GF-D8 (cell line): ENCODE results near the gene NAALADL2.

Experiments used
- DNase-seq: peaks from one replicate; lab custom pipeline; 2025; lab: John Stamatoyannopoulos, UW

Gene NAALADL2

DNA sequence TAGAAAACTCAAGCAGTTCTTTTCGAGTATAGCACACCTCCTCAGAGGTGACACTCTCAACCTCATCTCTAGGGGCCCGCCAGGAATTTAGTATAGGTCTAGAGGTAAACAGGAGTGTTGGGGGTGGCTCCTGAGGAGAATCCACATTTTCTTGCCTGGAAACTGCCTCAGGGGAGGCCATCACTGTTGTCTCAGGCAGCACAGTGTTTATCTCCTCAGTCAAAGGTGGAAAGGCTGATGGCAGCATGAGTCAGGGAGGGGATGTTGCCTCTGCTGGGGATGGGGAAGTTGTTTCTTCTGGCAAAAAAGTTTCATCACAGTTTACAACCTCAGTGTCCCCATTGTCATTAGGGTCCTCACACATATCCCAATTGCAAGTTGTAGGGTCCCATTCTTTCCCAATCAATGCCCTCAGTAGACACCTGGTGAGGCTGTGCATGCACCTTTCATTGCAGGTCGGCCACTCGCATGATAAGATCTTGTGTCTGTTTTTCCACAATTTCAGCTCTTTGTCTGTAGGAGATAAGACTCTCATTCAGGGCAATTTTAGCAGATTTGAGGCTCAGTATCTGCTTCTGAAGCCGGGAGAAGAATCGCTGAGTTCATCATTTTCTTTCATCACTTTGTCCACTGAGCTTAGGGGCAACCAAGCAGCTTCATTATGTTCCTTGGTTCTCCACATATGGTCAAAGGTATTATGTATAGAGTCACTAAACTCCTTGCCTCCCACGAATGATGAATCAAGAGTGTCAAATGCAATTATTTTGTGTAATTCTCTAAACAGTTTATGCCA is 25.8 kb downstream of the NAALADL2 start:
- no peak for DNase-seq

DNA sequence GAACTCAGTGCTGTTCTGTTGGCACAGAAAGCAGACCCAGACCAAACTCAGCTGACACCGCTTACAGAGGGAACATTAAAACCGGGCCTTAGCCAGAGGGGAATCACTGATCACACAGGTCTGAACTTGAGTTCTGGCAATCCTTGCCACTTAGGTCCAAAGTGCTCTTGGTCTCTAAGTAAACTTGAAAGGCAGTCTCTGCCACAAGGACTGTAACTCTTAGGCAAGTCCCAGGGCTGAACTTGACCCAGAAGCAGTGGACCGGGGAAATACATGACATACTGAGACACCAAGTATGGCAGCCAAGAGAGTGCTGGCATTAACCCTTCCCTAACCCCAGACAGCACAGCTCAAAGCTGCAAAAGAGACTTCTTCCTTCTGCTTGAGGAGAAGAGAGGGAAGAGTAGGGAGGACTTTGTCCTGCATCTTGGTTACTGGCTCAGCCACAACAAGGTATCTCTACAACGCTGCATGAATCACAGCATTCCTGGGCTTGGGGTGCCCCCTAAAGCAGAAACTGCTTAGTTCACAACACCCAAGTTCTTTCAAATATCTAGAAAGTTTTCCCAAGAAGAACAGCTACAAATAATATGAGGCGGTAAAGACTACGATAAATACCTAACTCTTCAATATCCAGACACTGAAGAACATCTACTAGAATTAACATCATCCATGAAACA is 32.5 kb downstream of the NAALADL2 start:
- no peak for DNase-seq

GRCh38 chr3:174907027-174907426 is 47.9 kb downstream of the NAALADL2 start:
- DNase-seq, result no peak

GRCh38 chr3:174907628-174908407 is 48.7 kb downstream of the NAALADL2 start:
- DNase-seq, result no peak

DNA sequence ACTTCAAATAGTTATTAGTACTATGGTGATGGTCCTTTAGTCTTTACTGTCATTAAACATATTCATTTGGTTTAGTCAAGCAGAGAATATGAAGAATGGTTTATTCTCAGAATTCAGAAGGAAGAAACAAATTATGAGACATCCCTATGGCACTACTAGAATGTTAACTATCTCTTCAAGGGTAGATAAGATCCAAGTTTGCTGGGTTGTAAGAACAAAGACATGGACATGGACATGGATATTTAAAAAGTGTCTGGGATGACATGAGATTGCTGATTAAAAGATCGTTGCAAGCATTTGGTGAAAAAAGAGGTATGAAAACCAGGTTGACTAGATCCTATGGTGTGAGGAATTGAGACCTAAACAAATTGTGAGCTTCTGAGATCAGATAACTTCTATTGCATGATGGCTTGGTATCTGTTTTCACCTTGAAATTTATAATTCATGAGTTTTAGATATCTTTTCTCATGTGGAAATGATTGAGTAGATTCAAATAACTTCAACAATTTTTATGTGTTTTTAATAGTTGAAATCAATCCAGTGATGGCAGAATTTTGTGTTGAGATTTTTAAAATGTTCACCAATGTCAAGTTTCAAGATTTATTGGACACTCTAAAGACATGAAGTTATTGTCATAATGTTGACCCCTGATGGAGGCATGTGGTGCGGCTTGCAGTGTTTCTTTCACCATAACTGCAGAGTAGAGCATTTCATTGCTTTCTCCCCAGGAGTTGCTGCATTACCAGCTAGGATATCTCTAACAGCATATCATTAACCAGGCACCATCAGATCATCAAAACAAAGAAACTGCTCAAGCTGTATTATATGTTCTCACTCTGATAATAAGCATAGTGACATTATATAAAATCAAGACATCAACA is 72.6 kb downstream of the NAALADL2 start:
- DNase-seq, result no peak

GRCh38 chr3:174936590-174936989 is 77.5 kb downstream of the NAALADL2 start:
- DNase-seq, result no peak

- no peak for DNase-seq
These were observed 78.3 kb downstream of the NAALADL2 start for GRCh38 chr3:174937478-174937877.

DNA sequence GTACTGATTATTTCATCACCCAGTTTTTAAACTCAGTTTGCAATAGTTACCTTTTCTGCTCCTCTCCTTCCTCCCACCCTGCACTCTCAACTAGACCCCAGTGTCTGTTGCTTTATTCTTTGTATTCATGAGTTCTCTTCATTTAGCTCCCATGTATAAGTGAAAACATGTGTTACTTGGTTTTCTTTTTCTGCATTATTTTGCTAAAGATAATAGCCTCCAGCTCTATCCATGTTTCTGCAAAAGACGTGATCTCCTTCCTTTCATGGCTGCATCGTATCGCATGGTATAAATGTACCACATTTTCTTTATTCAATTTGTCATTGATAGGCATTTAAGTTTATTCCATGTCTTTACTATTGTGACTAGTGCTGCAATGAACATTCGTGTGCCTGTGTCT is 79.0 kb downstream of the NAALADL2 start:
- no peak for DNase-seq

DNA sequence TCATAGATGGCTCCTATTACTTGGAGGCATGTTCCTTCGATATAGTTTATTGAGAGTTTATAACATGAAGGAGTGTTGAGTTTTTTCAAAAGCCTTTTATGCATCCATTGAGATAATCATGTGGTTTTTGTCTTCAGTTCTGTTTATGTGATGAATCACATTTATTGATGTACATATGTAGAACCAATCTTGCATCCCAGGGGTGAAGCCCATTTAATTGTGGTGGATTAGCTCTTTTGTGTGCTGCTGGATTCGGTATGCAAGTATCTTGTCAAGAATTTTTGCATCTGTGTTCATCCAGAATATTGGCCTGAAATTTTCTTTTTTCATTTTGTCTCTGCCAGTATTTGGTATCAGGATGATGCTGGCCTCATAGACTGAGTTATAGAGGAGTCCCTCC is 81.0 kb downstream of the NAALADL2 start:
- no peak for DNase-seq

GRCh38 chr3:174945276-174945675 is 86.1 kb downstream of the NAALADL2 start:
- no peak for DNase-seq

DNA sequence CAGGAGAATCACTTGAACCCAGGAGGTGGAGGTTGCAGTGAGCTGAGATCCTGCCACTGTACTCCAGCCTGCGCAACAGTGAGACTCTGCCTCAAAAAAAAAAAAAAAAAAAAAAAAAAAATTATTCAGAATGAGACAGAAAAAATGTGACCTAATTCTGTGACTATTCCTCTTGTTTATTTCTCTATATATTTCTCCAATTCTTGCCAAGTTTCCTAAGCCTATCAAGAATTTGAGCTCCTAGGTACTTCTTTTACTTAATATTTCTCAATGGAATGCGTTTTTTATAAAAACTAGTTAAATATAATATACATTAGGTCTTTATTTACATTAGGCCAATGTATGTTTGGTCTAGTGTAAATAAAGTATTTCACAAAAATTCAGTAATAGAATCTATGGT is 86.8 kb downstream of the NAALADL2 start:
- no peak for DNase-seq

DNA sequence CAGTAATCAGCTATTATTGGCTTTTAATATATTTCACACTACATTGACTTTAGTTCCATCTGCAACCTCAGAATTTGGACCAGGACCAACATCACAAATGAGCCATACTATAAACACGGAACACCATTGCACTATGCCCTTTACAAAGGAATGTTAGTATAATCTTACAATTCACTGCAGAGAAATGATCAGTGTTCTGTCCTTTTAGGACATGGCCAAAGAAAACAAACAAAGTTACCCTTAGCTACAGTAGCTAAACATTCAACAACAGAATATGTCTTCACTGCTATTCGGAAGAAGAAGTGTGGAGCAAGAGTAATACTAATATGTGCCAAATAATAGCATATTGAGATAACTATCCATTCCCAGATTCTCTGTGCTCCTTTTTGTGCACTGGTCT is 90.4 kb downstream of the NAALADL2 start:
- no peak for DNase-seq

GRCh38 chr3:174951034-174951433 is 91.9 kb downstream of the NAALADL2 start:
- no peak for DNase-seq

- DNase-seq, result no peak
These were observed 92.4 kb downstream of the NAALADL2 start for GRCh38 chr3:174951498-174952005.

- DNase-seq, result no peak
These were observed 93.9 kb downstream of the NAALADL2 start for GRCh38 chr3:174953068-174953467.

DNA sequence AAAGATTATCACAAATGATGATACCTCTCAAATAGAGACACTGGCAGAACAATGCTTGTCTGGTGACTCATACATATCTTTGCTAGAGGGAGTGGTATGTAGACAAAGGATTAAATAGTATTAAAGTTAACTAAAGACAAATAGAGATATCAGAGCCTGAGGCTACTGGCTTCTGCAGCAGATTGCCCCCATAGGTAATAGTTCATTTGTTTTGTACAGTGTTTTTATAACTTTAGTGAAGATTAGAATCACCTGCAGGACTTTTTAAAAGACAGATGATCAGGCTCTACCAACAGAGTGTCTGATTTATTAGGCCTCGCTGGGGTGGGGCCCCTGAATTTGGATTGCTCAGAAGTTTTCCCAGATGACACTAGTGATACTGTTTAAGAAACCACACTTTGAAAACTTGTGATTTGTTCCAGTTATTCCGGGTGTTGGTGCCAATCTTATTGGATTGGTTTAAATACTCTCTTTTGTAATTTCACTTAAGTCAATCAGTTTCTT is 96.4 kb downstream of the NAALADL2 start:
- DNase-seq, result no peak

DNA sequence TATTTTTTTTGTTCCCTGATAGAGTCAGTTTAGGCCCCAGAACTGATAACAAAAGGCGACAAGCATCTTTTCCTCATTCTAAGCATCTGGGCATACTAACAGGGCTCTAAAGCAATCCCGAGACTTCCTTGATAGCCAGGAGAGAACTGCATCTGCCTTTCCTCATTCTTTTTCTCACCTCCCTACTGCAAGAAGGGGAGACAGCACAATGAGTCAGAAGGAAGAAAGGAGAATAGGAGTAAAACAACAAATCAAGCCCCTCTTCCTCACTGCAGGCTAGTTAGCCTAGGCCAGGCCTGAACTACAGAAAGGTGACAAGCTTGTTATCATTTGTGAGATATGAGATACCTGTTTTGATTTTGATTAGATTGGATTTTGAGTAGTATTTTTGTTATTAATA is 97.9 kb downstream of the NAALADL2 start:
- no peak for DNase-seq

DNA sequence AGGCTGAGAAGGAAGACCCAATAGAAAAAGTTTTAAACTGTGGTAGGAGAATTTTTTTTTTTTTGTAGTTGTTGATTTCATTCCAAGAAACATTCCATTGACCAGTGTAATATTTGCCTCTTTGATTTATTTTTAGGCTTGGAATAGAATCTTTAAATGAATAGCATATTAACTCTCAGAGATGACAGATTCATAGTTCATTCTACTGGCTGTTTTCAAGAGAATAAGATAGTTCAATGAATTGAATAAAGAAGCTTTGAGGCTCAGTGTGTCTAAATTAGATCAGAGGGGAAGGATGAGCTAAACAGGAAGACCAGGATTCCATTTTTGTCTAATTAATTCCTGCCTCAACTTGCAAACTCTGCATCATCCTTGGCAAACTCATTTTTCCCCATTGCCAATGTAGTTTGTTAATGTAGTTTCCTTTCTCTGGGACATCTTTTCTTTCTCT is 98.4 kb downstream of the NAALADL2 start:
- no peak for DNase-seq

DNA sequence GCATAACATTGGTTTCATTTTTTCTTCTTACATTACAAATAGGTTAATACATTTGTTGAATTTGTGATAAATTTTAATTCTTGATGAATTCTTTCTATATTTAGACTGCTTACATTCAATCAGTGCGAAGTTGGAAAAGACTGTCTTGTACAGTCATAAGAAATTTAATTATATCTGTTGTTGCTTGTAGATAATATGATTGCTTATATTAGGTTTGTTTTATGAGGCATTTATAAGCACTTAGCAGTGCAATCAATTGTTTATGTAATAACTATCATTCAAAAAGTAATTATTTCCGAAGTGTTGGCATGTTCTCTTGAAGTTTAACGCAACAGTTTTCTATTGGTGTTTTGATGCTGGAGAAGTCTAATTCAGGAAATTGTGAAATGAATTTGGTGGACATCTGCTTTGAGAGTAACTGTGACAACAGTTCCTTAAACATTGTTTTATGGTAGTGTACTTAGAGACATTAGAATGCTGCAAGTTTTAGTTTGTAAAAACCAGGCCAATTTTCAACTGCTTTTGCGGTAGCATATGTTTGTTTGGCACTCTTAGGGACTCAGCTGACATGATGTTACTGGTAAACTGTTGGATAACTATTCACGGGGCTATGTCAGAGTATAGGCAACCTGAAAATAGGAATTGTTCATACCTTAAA is 99.7 kb downstream of the NAALADL2 start:
- DNase-seq, result no peak

DNA sequence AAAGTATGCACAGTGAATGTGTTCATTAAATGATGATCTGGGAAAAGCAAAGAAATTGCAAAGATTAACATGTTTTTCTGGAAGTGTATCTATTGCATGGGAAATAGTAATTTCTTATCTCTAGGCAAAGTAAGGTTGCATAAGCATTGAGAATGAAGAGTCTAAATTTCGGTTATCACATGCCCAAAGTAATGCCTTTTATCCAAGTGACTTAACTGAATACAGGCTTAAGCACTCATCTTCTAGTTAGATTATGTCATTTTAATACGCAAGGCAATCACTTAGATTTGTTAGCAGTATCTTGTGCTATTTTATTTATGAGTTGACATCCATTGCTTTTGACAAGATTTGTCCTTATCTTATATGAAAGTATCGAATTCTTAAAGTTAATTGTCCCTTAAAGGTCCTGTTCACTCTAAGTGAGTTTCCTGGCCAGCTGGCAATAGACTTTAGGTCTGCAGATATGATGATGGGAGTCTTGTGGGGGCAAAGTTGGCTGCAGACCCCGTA is 100.5 kb downstream of the NAALADL2 start:
- DNase-seq, result no peak

- no peak for DNase-seq
These were observed 101.8 kb downstream of the NAALADL2 start for GRCh38 chr3:174960898-174961297.
